PC-9 (cell line): Measurements from ENCODE around the gene RNF17.

Source experiments
- CTCF ChIP-seq: fragments of 200-600 bp; sonication (generic); conservative IDR thresholded peaks from 2 replicates; pipeline ENCODE4 v1.6.1; 2017; ENCODE audit warnings: mixed run types, antibody characterized with exemption, mild to moderate bottlenecking, moderate library complexity
- EZH2 ChIP-seq: fragments of 200-600 bp; sonication (generic); IDR thresholded peaks from 2 replicates; pipeline ENCODE4 v1.8.0; 2017; ENCODE audit warnings: antibody characterized with exemption, low read depth

- TF ChIP-seq CTCF (no peak), EZH2 (no peak)
Measured at GRCh38 chr13:24851546-24851945, 87.6 kb downstream of the RNF17 start.
